Lung (tissue), 12 donors: ENCODE results near the gene RGN. TPM values are rescaled to one million over a fixed set of nuclear protein-coding genes. Genes with fewer than 3 reads are reported as not detected.
A peak's percentile ranks its signal among the peaks of the same experiment; 100 is the strongest.

ENCODE experiments used
- ATAC-seq: fragments of 200-7000 bp; cut with Tn5 transposase; one replicate; pipeline ENCODE4 v1.9.1; 2020; ENCODE audit warnings: moderate number of reproducible peaks; ENCODE audit not compliant: insufficient read depth, low FRiP score
- DNase-seq, 3 donors: peaks; one replicate each; pipeline ENCODE4 v3.0.0-alpha.2; 2013 to 2017
- H3K27ac ChIP-seq, 2 donors: one replicate each; pipeline ENCODE4 v1.5.1; 2013; ENCODE audit warnings: mild to moderate bottlenecking in 2 of 2, moderate library complexity in 2 of 2, control low read depth in 1 of 2, inconsistent platforms in 1 of 2, low read depth in 1 of 2, low read length in 1 of 2
- H3K27me3 ChIP-seq, 3 donors: one replicate each; pipeline ENCODE4 v1.5.1; 2013; ENCODE audit warnings: low read length in 2 of 3; ENCODE audit not compliant: control insufficient read depth in 3 of 3, insufficient read depth in 3 of 3
- H3K36me3 ChIP-seq, 4 donors: one replicate each; pipeline ENCODE4 v1.5.1; 2013; ENCODE audit warnings: low read length in 4 of 4, mild to moderate bottlenecking in 1 of 4, moderate library complexity in 1 of 4; ENCODE audit not compliant: control insufficient read depth in 4 of 4, insufficient read depth in 4 of 4
- H3K4me1 ChIP-seq, 5 donors: one replicate each; pipeline ENCODE4 v1.5.1; 2013; ENCODE audit warnings: low read length in 5 of 5, mild to moderate bottlenecking in 2 of 5, moderate library complexity in 1 of 5; ENCODE audit not compliant: control insufficient read depth in 5 of 5, insufficient read depth in 5 of 5
- H3K4me3 ChIP-seq: one replicate; pipeline ENCODE4 v1.5.1; 2013; ENCODE audit warnings: mild to moderate bottlenecking, control low read depth, moderate library complexity
- H3K9ac ChIP-seq, 2 donors: one replicate each; pipeline ENCODE4 v1.5.1; 2013; ENCODE audit warnings: low read length in 2 of 2, control low read depth in 1 of 2; ENCODE audit not compliant: insufficient read depth in 1 of 2
- H3K9me3 ChIP-seq, 4 donors: one replicate each; pipeline ENCODE4 v1.5.1; 2013; ENCODE audit warnings: low read length in 3 of 4, mild to moderate bottlenecking in 1 of 4, moderate library complexity in 1 of 4; ENCODE audit not compliant: control insufficient read depth in 4 of 4, insufficient read depth in 3 of 4
- WGBS, 2 donors: extraction: QIAGEN DNeasy Blood & Tissue Kit; methylation state at CpG; one replicate each; pipeline ENCODE4 v1.1.7; 2013; 5-methylcytosine and 5-hydroxymethylcytosine counted together
- polyA plus RNA-seq, 2 donors: library from polyadenylated mRNA; stranded (reverse); fragments of 200-250 nt; gene quantifications; one replicate each; pipeline ENCODE4 v1.2.1, GENCODE V29; 2013
- total RNA-seq, 2 donors: library from RNA; depleted of rRNA in 1 of 2; stranded (reverse); fragments of >200 nt in 1 of 2; gene quantifications; one replicate each; pipeline ENCODE4 v1.2.1, GENCODE V29; 2014 to 2021
- TF ChIP-seq, protein P1 (sequence below): IDR thresholded peaks from 2 replicates; pipeline ENCODE4 v1.5.1; 2012; ENCODE audit warnings: mild to moderate bottlenecking; ENCODE audit errors: control extremely low read depth, extremely low read depth
- donor health status: control.
- donor health status: control.
- donor health status: Bipolar disorder and iron deficiency.
- donor health status: healthy.
- donor health status: DM: yes; HTN: yes; CAD: no.

RGN gene
- total and polyA plus RNA-seq, 4 donors = 4.1 to 15.8 (median 10.9) TPM

DNA sequence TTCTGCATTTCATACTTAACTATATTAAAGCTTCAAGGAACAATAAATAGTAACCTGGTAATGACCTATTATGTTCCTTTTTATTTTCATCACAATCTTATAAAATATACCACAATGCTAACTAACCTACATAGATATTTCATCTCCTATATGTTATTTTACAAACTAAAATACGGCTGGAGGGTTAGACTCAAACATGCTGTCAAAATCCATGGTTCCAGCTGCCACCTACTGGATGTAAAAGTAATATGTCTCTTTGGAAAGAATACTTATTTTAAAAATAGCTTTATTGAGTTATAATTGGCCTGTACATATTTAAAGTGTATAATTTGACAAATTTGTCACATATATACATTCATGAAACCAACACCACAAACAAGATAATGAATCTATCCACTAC lies 15.0 kb downstream of the RGN start:
- H3K27me3 ChIP-seq = peaks cover 0 to 17% (median 5%) of the 10 kb centered on the region in 3 donors
- H3K36me3 ChIP-seq = peaks cover 0 to 2% (median 1%) of the 10 kb centered on the region in 4 donors
- no peak overlapping the region for H3K9ac ChIP-seq
- DNase-seq (peak in 2 of 3 donors; percentile 48 to 68), ATAC-seq (no peak)
- H3K4me3 ChIP-seq = no peak overlapping the region
- no peaks in the 10 kb centered on the region for H3K4me1 ChIP-seq
- TF ChIP-seq, protein P1, sequence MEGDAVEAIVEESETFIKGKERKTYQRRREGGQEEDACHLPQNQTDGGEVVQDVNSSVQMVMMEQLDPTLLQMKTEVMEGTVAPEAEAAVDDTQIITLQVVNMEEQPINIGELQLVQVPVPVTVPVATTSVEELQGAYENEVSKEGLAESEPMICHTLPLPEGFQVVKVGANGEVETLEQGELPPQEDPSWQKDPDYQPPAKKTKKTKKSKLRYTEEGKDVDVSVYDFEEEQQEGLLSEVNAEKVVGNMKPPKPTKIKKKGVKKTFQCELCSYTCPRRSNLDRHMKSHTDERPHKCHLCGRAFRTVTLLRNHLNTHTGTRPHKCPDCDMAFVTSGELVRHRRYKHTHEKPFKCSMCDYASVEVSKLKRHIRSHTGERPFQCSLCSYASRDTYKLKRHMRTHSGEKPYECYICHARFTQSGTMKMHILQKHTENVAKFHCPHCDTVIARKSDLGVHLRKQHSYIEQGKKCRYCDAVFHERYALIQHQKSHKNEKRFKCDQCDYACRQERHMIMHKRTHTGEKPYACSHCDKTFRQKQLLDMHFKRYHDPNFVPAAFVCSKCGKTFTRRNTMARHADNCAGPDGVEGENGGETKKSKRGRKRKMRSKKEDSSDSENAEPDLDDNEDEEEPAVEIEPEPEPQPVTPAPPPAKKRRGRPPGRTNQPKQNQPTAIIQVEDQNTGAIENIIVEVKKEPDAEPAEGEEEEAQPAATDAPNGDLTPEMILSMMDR = no peak
- H3K27ac ChIP-seq = no peak overlapping the region
- peaks cover 0 to 3% (median 0%) of the 10 kb centered on the region in 4 donors for H3K9me3 ChIP-seq
- WGBS, 2 donors = 4 to 9% methylated on average over 1 of the region's 1 CpG

DNA sequence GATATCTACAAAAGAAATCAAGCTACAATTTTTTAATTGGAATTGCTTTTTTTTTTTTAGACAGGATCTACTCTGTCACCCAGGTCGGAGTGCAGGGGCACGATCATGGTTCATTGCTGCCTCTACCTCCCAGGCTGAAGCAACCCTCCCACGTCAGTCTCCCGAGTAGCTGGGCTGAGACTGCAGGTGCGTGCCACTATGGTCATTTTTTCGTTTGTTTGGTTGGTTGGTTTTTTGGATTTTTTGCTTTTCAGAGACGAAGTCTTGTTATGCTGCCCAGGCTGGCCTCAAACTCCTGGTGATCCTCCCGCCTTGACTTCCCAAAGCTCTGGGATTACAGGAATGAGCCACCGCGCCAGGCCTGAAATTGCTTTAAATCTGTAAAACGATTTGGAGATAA lies 15.6 kb downstream of the RGN start:
- ATAC-seq (no peak), DNase-seq (no peak)
- Histone ChIP-seq H3K4me1 (no peaks in the 10 kb centered on the region), H3K4me3 (no peak overlapping the region), H3K9ac (no peak overlapping the region), H3K27ac (no peak overlapping the region), H3K9me3 (peaks cover 0 to 3% (median 0%) of the 10 kb centered on the region in 4 donors), H3K27me3 (peaks cover 0 to 16% (median 8%) of the 10 kb centered on the region in 3 donors), H3K36me3 (peaks cover 0 to 2% (median 1%) of the 10 kb centered on the region in 4 donors)
- TF ChIP-seq, protein P1 = no peak
- 78 to 92% methylated on average over 11 of the region's 11 CpGs for WGBS, 2 donors

DNA sequence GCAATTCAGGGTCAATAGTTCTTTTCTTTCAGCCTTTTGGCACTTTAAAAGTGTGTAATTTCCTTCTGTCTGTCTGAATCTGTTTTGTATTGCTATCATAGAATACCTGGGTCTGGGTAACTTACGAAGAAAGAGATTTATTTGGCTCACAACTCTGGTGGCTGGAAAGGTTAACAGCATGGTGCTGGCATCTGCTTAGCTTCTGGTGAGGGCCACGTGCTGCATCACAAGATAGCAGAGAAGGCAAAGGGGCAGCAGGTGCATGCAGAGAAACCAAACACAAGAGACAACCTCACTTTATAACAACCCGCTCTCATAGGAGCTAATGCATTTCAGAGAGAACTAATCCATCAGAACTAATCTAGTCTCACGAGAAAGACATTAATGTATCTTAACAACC lies 18.8 kb downstream of the RGN start:
- H3K36me3 ChIP-seq = peaks cover 0 to 2% (median 0%) of the 10 kb centered on the region in 4 donors

More for the DNA sequence above, 18.8 kb downstream of the RGN start:
- no peak for ATAC-seq
- 73 to 90% methylated on average over 4 of the region's 4 CpGs for WGBS, 2 donors
- H3K27me3 ChIP-seq = peaks cover 0 to 12% (median 8%) of the 10 kb centered on the region in 3 donors
- H3K9ac ChIP-seq = no peak overlapping the region
- DNase-seq = no peak
- H3K9me3 ChIP-seq = peaks cover 0 to 5% (median 1%) of the 10 kb centered on the region in 4 donors
- TF ChIP-seq, protein P1 = no peak
- no peaks in the 10 kb centered on the region for H3K4me1 ChIP-seq
- no peak overlapping the region for H3K27ac ChIP-seq
- no peak overlapping the region for H3K4me3 ChIP-seq
